ENCODE measurements around the gene NAT16. TPM values are rescaled to one million over a fixed set of nuclear protein-coding genes. Genes with fewer than 3 reads are reported as not detected.

Gene NAT16
- total RNA-seq, 1 donor from 2014 or later, result not detected

GRCh38 chr7:101195884-101196283 lies 15.8 kb upstream of the NAT16 start:
- no peak for DNase-seq (ENCODE audit: low spot score in 2 of 2, unreplicated experiment in 2 of 2)
- Mint-ChIP-seq H3K4me3 (no peak overlapping the region), H3K9me3 (no peaks in the 10 kb centered on the region), H3K36me3 (no peaks in the 10 kb centered on the region), H3K27me3 (ENCODE audit: low read depth) (peaks cover 23% of the 10 kb centered on the region), H3K4me1 (peaks cover under 1% of the 10 kb centered on the region), H3K27ac (no peak overlapping the region)
- no peak for TF ChIP-seq CTCF (IDR thresholded peaks at IDR 0.05; ENCODE audit: unreplicated experiment)

- Mint-ChIP-seq H3K9me3 (no peaks in the 10 kb centered on the region), H3K27me3 (ENCODE audit: low read depth) (peaks cover 26% of the 10 kb centered on the region), H3K27ac (no peak overlapping the region), H3K4me1 (no peaks in the 10 kb centered on the region), H3K36me3 (no peaks in the 10 kb centered on the region), H3K4me3 (no peak overlapping the region)
- no peak for TF ChIP-seq CTCF (IDR thresholded peaks at IDR 0.05; ENCODE audit: unreplicated experiment)
- DNase-seq (ENCODE audit: low spot score in 2 of 2, unreplicated experiment in 2 of 2), result no peak
These were observed 9.0 kb upstream of the NAT16 start for GRCh38 chr7:101189109-101189508.

- H3K36me3 Mint-ChIP-seq, result no peaks in the 10 kb centered on the region
- TF ChIP-seq CTCF (IDR thresholded peaks at IDR 0.05; ENCODE audit: unreplicated experiment), result no peak
- H3K4me1 Mint-ChIP-seq, result peaks cover 6% of the 10 kb centered on the region
- H3K27me3 Mint-ChIP-seq (ENCODE audit: low read depth), result peaks cover 32% of the 10 kb centered on the region
- H3K4me3 Mint-ChIP-seq, result no peak overlapping the region
- H3K9me3 Mint-ChIP-seq, result no peaks in the 10 kb centered on the region
- no peak overlapping the region for H3K27ac Mint-ChIP-seq
- no peak for DNase-seq (ENCODE audit: low spot score in 2 of 2, unreplicated experiment in 2 of 2)
These were observed 6.8 kb upstream of the NAT16 start for GRCh38 chr7:101186844-101187428.

- Mint-ChIP-seq H3K27ac (no peak overlapping the region), H3K4me3 (no peak overlapping the region), H3K27me3 (ENCODE audit: low read depth) (peaks cover 34% of the 10 kb centered on the region), H3K36me3 (no peaks in the 10 kb centered on the region), H3K4me1 (peaks cover 6% of the 10 kb centered on the region), H3K9me3 (no peaks in the 10 kb centered on the region)
- TF ChIP-seq CTCF (IDR thresholded peaks at IDR 0.05; ENCODE audit: unreplicated experiment), result no peak
- DNase-seq (ENCODE audit: low spot score in 2 of 2, unreplicated experiment in 2 of 2), result no peak
These were observed 6.1 kb upstream of the NAT16 start for GRCh38 chr7:101186194-101186593.

GRCh38 chr7:101185258-101185839 lies 5.3 kb upstream of the NAT16 start:
- no peak for DNase-seq (ENCODE audit: low spot score in 2 of 2, unreplicated experiment in 2 of 2)
- Mint-ChIP-seq H3K9me3 (no peaks in the 10 kb centered on the region), H3K27ac (no peak overlapping the region), H3K27me3 (ENCODE audit: low read depth) (peaks cover 42% of the 10 kb centered on the region), H3K36me3 (peaks cover 2% of the 10 kb centered on the region), H3K4me1 (peaks cover 8% of the 10 kb centered on the region), H3K4me3 (no peak overlapping the region)
- no peak for TF ChIP-seq CTCF (IDR thresholded peaks at IDR 0.05; ENCODE audit: unreplicated experiment)
